GM23338 (cell line): ENCODE data around the gene PYM1. TPM values are rescaled to one million over a fixed set of nuclear protein-coding genes. Genes with fewer than 3 reads are reported as not detected.
"Not testable (repeated sequence)": the region's sequence is repeated elsewhere in the genome, so short reads cannot be mapped to it uniquely, and the experiment has no call there.

Source experiments
- ATAC-seq: fragments of 200-7000 bp; cut with Tn5 transposase; 3 replicates; pipeline ENCODE4 v1.9.1; 2020
- DNase-seq: peaks from one replicate; pipeline ENCODE4 v3.0.0-alpha.2; 2015; ENCODE audit warnings: low spot score
- H2AFZ ChIP-seq: fragments of 200-600 bp; sonication (generic); 2 replicates; pipeline ENCODE4 v1.8.0; 2016; ENCODE audit warnings: antibody characterized with exemption, mild to moderate bottlenecking, moderate library complexity
- H3F3A ChIP-seq: fragments of 200-600 bp; sonication (generic); replicated peaks from 2 replicates; pipeline ENCODE4 v1.8.0; 2017; ENCODE audit warnings: antibody characterized with exemption, mixed run types, low read depth
- H3K27ac ChIP-seq: fragments of 200-600 bp; sonication (generic); 2 replicates; pipeline ENCODE4 v1.6.1; 2016; ENCODE audit warnings: low read depth
- H3K27me3 ChIP-seq: fragments of 200-600 bp; sonication (generic); 2 replicates; pipeline ENCODE4 v1.8.0; 2016; ENCODE audit warnings: mild to moderate bottlenecking, mixed run types, moderate library complexity; ENCODE audit not compliant: insufficient read depth
- H3K36me3 ChIP-seq: fragments of 200-600 bp; sonication (generic); 2 replicates; pipeline ENCODE4 v1.8.0; 2016; ENCODE audit warnings: mild to moderate bottlenecking; ENCODE audit not compliant: insufficient read depth
- H3K4me1 ChIP-seq: fragments of 200-600 bp; sonication (generic); 2 replicates; pipeline ENCODE4 v1.8.0; 2016; ENCODE audit warnings: mild to moderate bottlenecking, moderate library complexity; ENCODE audit not compliant: insufficient read depth
- H3K4me2 ChIP-seq: fragments of 200-600 bp; sonication (generic); 2 replicates; pipeline ENCODE4 v1.7.1; 2017; ENCODE audit warnings: mixed run types
- H3K4me3 ChIP-seq: fragments of 200-600 bp; sonication (generic); 2 replicates; pipeline ENCODE4 v1.6.1; 2016; ENCODE audit warnings: mixed run types
- H3K79me2 ChIP-seq: fragments of 200-600 bp; sonication (generic); replicated peaks from 2 replicates; pipeline ENCODE4 v1.8.0; 2017; ENCODE audit warnings: mild to moderate bottlenecking; ENCODE audit not compliant: insufficient read depth
- H3K9me2 ChIP-seq: fragments of 200-600 bp; sonication (generic); 2 replicates; pipeline ENCODE4 v1.8.0; 2017; ENCODE audit not compliant: insufficient read depth
- H4K20me1 ChIP-seq: fragments of 200-600 bp; sonication (generic); replicated peaks from 2 replicates; pipeline ENCODE4 v1.8.0; 2017; ENCODE audit warnings: mild to moderate bottlenecking; ENCODE audit not compliant: insufficient read depth
- H3K27ac Mint-ChIP-seq: 2 replicates; pipeline ENCODE4 v1.8.0; 2020; ENCODE audit warnings: inconsistent platforms, mild to moderate bottlenecking, moderate library complexity, mixed read lengths
- H3K27me3 Mint-ChIP-seq: 3 replicates; pipeline ENCODE4 v1.8.0; 2022; ENCODE audit warnings: low read depth, mild to moderate bottlenecking, moderate library complexity, mixed read lengths, inconsistent platforms; ENCODE audit not compliant: insufficient read depth, poor library complexity
- H3K36me3 Mint-ChIP-seq: 3 replicates; pipeline ENCODE4 v1.8.0; 2021; ENCODE audit warnings: low read depth, mild to moderate bottlenecking, inconsistent platforms, moderate library complexity, mixed read lengths
- H3K4me1 Mint-ChIP-seq: 3 replicates; pipeline ENCODE4 v1.8.0; 2020; ENCODE audit warnings: mild to moderate bottlenecking, inconsistent platforms, mixed read lengths
- H3K4me3 Mint-ChIP-seq: 3 replicates; pipeline ENCODE4 v1.8.0; 2021; ENCODE audit warnings: moderate library complexity, mild to moderate bottlenecking, inconsistent platforms, mixed read lengths
- H3K9me3 Mint-ChIP-seq: 3 replicates; pipeline ENCODE4 v1.8.0; 2020; ENCODE audit warnings: moderate library complexity, mild to moderate bottlenecking, inconsistent platforms, mixed read lengths
- CREB1 ChIP-seq: fragments of 250-450 bp; sonication (Bioruptor Pico); IDR thresholded peaks from 2 replicates; pipeline ENCODE4 v1.5.0; 2020; ENCODE audit warnings: low read depth, mild to moderate bottlenecking, moderate library complexity
- EZH2phosphoT487 ChIP-seq: fragments of 200-600 bp; sonication (generic); IDR thresholded peaks from one replicate; pipeline ENCODE4 v1.8.1; 2018; ENCODE audit warnings: antibody characterized with exemption; ENCODE audit not compliant: unreplicated experiment
- POLR2AphosphoS5 ChIP-seq: IDR thresholded peaks from 2 replicates; pipeline ENCODE4 v1.6.1; 2016; ENCODE audit warnings: antibody characterized with exemption, low read depth
- ZNF331 ChIP-seq: fragments of 250-450 bp; sonication (Bioruptor Pico); IDR thresholded peaks from 2 replicates; pipeline ENCODE4 v1.5.0; 2020; ENCODE audit warnings: low read depth, mild to moderate bottlenecking, moderate library complexity
- polyA plus RNA-seq: library from polyadenylated mRNA; unstranded; fragments of >200 nt; fragmentation: Nextera tagmentation; extraction: Ambion mirVana; gene quantifications from 2 replicates; pipeline ENCODE4 v1.2.1, GENCODE V29; 2016
- total RNA-seq: library from RNA; depleted of rRNA; stranded (reverse); fragments of >200 nt; shearing (Covaris generic); gene quantifications from 2 replicates; pipeline ENCODE4 v1.2.3, GENCODE V29; 2014
- TF ChIP-seq, protein P1 (sequence below): IDR thresholded peaks from one replicate; pipeline ENCODE4 v1.6.1; 2018; ENCODE audit warnings: antibody characterized with exemption; ENCODE audit not compliant: unreplicated experiment
- TF ChIP-seq, protein P2 (sequence below), 2 experiments: fragments of 200-600 bp in 1 of 2; sonication (generic) in 1 of 2; conservative IDR thresholded peaks; 2 replicates each; pipeline versions ENCODE4 v1.5.1 to v1.6.1; 2016 to 2017; ENCODE audit warnings: antibody characterized with exemption in 2 of 2, low read depth in 2 of 2, mild to moderate bottlenecking in 2 of 2, moderate library complexity in 1 of 2
- TF ChIP-seq, protein P3 (sequence below): IDR thresholded peaks from 2 replicates; pipeline ENCODE4 v1.6.1; 2016; ENCODE audit warnings: antibody characterized with exemption

The PYM1 gene
- total and polyA plus RNA-seq, 2 experiments from 2014 or later, result 70.2 to 150 TPM

DNA sequence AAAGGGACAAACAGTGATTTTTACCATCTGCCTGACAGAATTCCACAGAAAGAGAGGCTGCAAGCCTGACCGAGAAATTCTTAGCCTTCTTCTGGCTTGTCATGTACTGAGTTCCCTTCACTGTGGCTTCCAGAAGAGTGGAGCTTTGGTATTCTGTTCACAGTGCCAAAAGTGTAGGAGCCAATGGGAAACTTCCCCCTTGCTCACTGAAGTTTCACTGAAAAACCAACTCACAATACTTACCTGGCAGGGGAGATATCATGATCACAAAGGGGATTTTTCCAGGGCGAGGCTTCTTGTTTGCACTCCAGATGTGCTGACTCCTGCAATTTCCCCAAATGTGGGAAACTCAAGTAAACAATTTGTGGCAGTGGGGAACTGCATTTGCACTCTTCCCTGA lies 53.3 kb downstream of the PYM1 start (continued):
- TF ChIP-seq, protein P1, sequence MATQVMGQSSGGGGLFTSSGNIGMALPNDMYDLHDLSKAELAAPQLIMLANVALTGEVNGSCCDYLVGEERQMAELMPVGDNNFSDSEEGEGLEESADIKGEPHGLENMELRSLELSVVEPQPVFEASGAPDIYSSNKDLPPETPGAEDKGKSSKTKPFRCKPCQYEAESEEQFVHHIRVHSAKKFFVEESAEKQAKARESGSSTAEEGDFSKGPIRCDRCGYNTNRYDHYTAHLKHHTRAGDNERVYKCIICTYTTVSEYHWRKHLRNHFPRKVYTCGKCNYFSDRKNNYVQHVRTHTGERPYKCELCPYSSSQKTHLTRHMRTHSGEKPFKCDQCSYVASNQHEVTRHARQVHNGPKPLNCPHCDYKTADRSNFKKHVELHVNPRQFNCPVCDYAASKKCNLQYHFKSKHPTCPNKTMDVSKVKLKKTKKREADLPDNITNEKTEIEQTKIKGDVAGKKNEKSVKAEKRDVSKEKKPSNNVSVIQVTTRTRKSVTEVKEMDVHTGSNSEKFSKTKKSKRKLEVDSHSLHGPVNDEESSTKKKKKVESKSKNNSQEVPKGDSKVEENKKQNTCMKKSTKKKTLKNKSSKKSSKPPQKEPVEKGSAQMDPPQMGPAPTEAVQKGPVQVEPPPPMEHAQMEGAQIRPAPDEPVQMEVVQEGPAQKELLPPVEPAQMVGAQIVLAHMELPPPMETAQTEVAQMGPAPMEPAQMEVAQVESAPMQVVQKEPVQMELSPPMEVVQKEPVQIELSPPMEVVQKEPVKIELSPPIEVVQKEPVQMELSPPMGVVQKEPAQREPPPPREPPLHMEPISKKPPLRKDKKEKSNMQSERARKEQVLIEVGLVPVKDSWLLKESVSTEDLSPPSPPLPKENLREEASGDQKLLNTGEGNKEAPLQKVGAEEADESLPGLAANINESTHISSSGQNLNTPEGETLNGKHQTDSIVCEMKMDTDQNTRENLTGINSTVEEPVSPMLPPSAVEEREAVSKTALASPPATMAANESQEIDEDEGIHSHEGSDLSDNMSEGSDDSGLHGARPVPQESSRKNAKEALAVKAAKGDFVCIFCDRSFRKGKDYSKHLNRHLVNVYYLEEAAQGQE, result no peak
- no peak for TF ChIP-seq EZH2phosphoT487
- TF ChIP-seq, protein P2, sequence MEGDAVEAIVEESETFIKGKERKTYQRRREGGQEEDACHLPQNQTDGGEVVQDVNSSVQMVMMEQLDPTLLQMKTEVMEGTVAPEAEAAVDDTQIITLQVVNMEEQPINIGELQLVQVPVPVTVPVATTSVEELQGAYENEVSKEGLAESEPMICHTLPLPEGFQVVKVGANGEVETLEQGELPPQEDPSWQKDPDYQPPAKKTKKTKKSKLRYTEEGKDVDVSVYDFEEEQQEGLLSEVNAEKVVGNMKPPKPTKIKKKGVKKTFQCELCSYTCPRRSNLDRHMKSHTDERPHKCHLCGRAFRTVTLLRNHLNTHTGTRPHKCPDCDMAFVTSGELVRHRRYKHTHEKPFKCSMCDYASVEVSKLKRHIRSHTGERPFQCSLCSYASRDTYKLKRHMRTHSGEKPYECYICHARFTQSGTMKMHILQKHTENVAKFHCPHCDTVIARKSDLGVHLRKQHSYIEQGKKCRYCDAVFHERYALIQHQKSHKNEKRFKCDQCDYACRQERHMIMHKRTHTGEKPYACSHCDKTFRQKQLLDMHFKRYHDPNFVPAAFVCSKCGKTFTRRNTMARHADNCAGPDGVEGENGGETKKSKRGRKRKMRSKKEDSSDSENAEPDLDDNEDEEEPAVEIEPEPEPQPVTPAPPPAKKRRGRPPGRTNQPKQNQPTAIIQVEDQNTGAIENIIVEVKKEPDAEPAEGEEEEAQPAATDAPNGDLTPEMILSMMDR (conservative IDR thresholded peaks at IDR 0.05; ENCODE audit: low read depth in 2 of 2), result no peak
- TF ChIP-seq ZNF331 (CRISPR knock-in tag), result no peak
- TF ChIP-seq POLR2AphosphoS5, result no peak

DNA sequence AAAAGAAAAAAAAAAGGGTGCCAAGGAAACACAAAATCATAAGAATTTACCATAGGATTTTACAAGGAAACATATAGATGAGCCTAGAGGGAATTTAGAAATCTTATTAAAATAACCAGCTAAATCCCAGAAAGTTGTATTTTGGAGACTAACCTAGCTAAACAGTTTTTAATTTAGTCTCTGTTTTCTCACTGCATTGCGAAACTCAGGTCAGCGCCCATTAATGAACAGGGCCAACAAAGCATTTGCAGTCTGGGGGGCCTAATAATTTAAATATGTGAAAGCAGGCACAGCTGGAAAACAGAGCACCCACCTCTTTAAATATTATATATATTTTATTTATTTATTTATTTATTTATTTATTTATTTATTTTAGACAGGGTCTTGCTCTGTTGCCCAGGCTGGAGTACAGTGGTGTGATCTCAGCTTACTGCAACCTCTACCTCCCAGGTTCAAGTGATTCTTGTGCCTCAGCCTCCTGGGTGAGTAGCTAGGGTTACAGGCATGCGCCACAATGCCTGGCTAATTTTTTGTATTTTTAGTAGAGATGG lies 61.2 kb downstream of the PYM1 start:
- H2AFZ ChIP-seq, H3K4me1 ChIP-seq, ATAC-seq, H3F3A ChIP-seq, H3K9me2 ChIP-seq, H3K79me2 ChIP-seq, H3K36me3 ChIP-seq, H3K27ac Mint-ChIP-seq, H3K4me2 ChIP-seq, H3K36me3 Mint-ChIP-seq, H3K27me3 Mint-ChIP-seq, DNase-seq, H4K20me1 ChIP-seq, H3K27ac ChIP-seq, H3K27me3 ChIP-seq, H3K4me1 Mint-ChIP-seq, H3K4me3 Mint-ChIP-seq, H3K4me3 ChIP-seq, H3K9me3 Mint-ChIP-seq: not testable (repeated sequence)

DNA sequence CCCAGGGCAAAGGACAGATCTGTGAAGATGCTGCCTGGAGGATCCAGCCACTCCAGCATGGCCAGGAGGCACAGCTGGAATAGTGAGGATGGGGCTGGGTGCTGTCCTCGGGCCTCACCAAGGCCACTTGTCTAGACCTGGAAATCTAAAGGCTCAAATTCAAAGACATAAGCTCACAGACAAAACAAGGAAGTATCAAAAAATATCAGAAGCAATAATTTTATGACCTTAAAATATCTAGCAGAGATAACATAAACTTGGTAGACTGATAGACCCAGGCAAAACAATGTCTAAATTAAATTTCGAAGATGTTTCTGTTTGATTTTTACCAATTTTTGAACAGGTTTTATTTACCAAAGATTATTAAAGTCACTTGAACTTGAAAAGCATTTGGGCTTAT lies 62.4 kb downstream of the PYM1 start:
- H3K36me3 ChIP-seq, result no peaks in the 10 kb centered on the region
- H3K27me3 Mint-ChIP-seq, result peaks cover 4% of the 10 kb centered on the region
- DNase-seq (no peak), ATAC-seq (no peak)
- no peaks in the 10 kb centered on the region for H3K4me1 Mint-ChIP-seq
- H3K4me3 ChIP-seq, result no peak overlapping the region
- no peak overlapping the region for H3K4me3 Mint-ChIP-seq
- H4K20me1 ChIP-seq, result no peaks in the 10 kb centered on the region
- no peaks in the 10 kb centered on the region for H3F3A ChIP-seq
- H2AFZ ChIP-seq, result no peak overlapping the region
- no peaks in the 10 kb centered on the region for H3K79me2 ChIP-seq
- H3K27me3 ChIP-seq, result no peaks in the 10 kb centered on the region
- no peak overlapping the region for H3K27ac ChIP-seq
- 0 out of 3 replicates have a peak, but pooled peaks cover 3% of the 10 kb centered on the region for H3K36me3 Mint-ChIP-seq
- H3K27ac Mint-ChIP-seq, result no peak overlapping the region
- no peak for TF ChIP-seq CREB1 (CRISPR knock-in tag)
- TF ChIP-seq, protein P3, sequence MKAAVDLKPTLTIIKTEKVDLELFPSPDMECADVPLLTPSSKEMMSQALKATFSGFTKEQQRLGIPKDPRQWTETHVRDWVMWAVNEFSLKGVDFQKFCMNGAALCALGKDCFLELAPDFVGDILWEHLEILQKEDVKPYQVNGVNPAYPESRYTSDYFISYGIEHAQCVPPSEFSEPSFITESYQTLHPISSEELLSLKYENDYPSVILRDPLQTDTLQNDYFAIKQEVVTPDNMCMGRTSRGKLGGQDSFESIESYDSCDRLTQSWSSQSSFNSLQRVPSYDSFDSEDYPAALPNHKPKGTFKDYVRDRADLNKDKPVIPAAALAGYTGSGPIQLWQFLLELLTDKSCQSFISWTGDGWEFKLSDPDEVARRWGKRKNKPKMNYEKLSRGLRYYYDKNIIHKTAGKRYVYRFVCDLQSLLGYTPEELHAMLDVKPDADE, result no peak
- no peaks in the 10 kb centered on the region for H3K9me2 ChIP-seq
- H3K9me3 Mint-ChIP-seq, result peaks cover 9% of the 10 kb centered on the region; the same call in 2 of the 3 replicates
- no peak overlapping the region for H3K4me2 ChIP-seq
- no peaks in the 10 kb centered on the region for H3K4me1 ChIP-seq

DNA sequence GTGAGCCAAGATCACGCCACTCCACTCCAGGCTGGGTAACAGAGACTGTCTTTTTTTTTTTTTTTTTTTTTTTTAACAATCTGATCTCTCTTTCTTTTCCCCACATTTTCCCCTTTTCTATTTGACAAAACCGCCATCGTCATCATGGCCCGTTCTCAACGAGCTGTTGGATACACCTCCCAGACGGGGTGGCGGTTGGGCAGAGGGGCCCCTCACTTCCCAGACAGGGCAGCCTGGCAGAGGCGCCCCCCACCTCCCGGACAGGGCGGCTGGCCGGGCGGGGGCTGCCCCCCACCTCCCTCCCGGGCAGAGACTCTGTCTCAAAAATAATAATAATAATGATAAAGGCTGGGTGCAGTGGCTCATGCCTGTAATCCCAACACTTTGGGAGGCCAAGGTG lies 64.8 kb downstream of the PYM1 start:
- not testable (repeated sequence) for H3K9me2 ChIP-seq, H3K4me2 ChIP-seq, DNase-seq, H3K27me3 ChIP-seq, H3K4me1 Mint-ChIP-seq, H2AFZ ChIP-seq, H3K4me3 Mint-ChIP-seq, ATAC-seq, H3K4me1 ChIP-seq, H4K20me1 ChIP-seq, H3K79me2 ChIP-seq, H3K27me3 Mint-ChIP-seq, H3K4me3 ChIP-seq, H3K9me3 Mint-ChIP-seq, H3K27ac Mint-ChIP-seq, H3K27ac ChIP-seq, H3K36me3 Mint-ChIP-seq, H3F3A ChIP-seq, H3K36me3 ChIP-seq
